Islet precursor cell (in vitro differentiated cells): ENCODE data around the gene FRY.

Source experiments
- DNase-seq: peaks from one replicate; pipeline ENCODE4 v3.0.0-alpha.2; 2018

FRY gene

GRCh38 chr13:32316028-32316339 is 284.4 kb downstream of the FRY start:
- no peak for DNase-seq

- no peak for DNase-seq
These were observed 284.9 kb downstream of the FRY start for GRCh38 chr13:32316501-32316900.

- no peak for DNase-seq
These were observed 286.3 kb downstream of the FRY start for GRCh38 chr13:32317716-32318465.

- no peak for DNase-seq
These were observed 289.0 kb downstream of the FRY start for GRCh38 chr13:32320528-32320927.

- DNase-seq, result no peak
These were observed 292.3 kb downstream of the FRY start for GRCh38 chr13:32323912-32324311.

- DNase-seq, result no peak
These were observed 298.9 kb downstream of the FRY start for GRCh38 chr13:32330441-32330840.

- no peak for DNase-seq
These were observed 303.1 kb downstream of the FRY start for GRCh38 chr13:32334671-32335070.

GRCh38 chr13:32340914-32341313 is 309.3 kb downstream of the FRY start:
- DNase-seq, result no peak

GRCh38 chr13:32347651-32348050 is 316.1 kb downstream of the FRY start:
- DNase-seq, result no peak
